Panc1 (cell line): ENCODE data around the gene EIF3B. TPM values are rescaled to one million over a fixed set of nuclear protein-coding genes. Genes with fewer than 3 reads are reported as not detected.
"Not testable (repeated sequence)": the region's sequence is repeated elsewhere in the genome, so short reads cannot be mapped to it uniquely, and the experiment has no call there.

Source experiments
- ATAC-seq: fragments of 200-7000 bp; cut with Tn5 transposase; 2 replicates; pipeline ENCODE4 v1.9.1; 2020; ENCODE audit warnings: mild to moderate bottlenecking, moderate library complexity
- BruUV-seq: library from RNA; stranded (reverse); fragments of 400-500 nt; replicated peaks from 2 replicates; lab custom pipeline; 2021; lab: Mats Ljungman, UMichigan
- CTCF ChIA-PET: fragments of 300-600 bp; sonication (Branson Sonifier 250); formaldehyde crosslinking; loops from one replicate; lab custom pipeline; 2022; ENCODE audit warnings: antibody characterized with exemption; lab: Charles Lee
- POLR2A ChIA-PET: fragments of 300-600 bp; sonication (Branson Sonifier 250); formaldehyde crosslinking; loops from one replicate; lab custom pipeline; 2022; ENCODE audit warnings: antibody characterized with exemption; lab: Charles Lee
- DNase-seq: peaks from one replicate; pipeline ENCODE4 v3.0.0-alpha.2; 2010; ENCODE audit warnings: low read depth, low spot score
- H3K27ac ChIP-seq: 2 replicates; pipeline ENCODE4 v1.5.1; 2011; ENCODE audit warnings: mild to moderate bottlenecking, low read length, inconsistent platforms
- H3K27me3 ChIP-seq: fragments of 200-500 bp; sonication (Bioruptor generic); 2 replicates; pipeline ENCODE4 v1.6.0; 2014; ENCODE audit warnings: low read length, inconsistent platforms; ENCODE audit not compliant: control insufficient read depth, insufficient read depth
- H3K36me3 ChIP-seq: fragments of 200-500 bp; sonication (Bioruptor generic); 2 replicates; pipeline ENCODE4 v1.5.1; 2014; ENCODE audit warnings: inconsistent platforms, mild to moderate bottlenecking, low read length, moderate library complexity; ENCODE audit not compliant: control insufficient read depth, insufficient read depth
- H3K4me1 ChIP-seq: 2 replicates; pipeline ENCODE4 v1.5.1; 2011; ENCODE audit warnings: inconsistent platforms, mild to moderate bottlenecking, low read length, moderate library complexity; ENCODE audit not compliant: control insufficient read depth, insufficient read depth
- H3K4me3 ChIP-seq, 2 experiments: 2 replicates each; pipeline ENCODE4 v1.5.1; 2011 to 2012; ENCODE audit warnings: low read depth in 2 of 2, low read length in 2 of 2, mild to moderate bottlenecking in 2 of 2, inconsistent platforms in 1 of 2, moderate library complexity in 1 of 2
- H3K9me3 ChIP-seq: fragments of 200-500 bp; sonication (Bioruptor generic); 2 replicates; pipeline ENCODE4 v1.5.1; 2014; ENCODE audit warnings: low read depth, mild to moderate bottlenecking, inconsistent platforms, low read length, moderate library complexity; ENCODE audit not compliant: control insufficient read depth, insufficient read depth
- CTCF ChIP-seq: fragments of 450-650 bp; IDR thresholded peaks from 2 replicates; pipeline ENCODE4 v1.5.1; 2017; ENCODE audit warnings: mild to moderate bottlenecking
- POLR2AphosphoS5 ChIP-seq: IDR thresholded peaks from 2 replicates; pipeline ENCODE4 v1.6.1; 2012; ENCODE audit warnings: mild to moderate bottlenecking, low read depth, low read length, moderate library complexity
- REST ChIP-seq, 2 experiments: IDR thresholded peaks; 2 replicates each; pipeline ENCODE4 v1.6.1; 2011 to 2012; ENCODE audit warnings: low read depth in 2 of 2, control low read depth in 1 of 2, low read length in 1 of 2, mild to moderate bottlenecking in 1 of 2, moderate library complexity in 1 of 2; ENCODE audit not compliant: insufficient read depth in 1 of 2
- SIN3A ChIP-seq: IDR thresholded peaks from 2 replicates; pipeline ENCODE4 v1.6.1; 2012; ENCODE audit warnings: low read depth, mild to moderate bottlenecking, low read length, moderate library complexity, borderline replicate concordance; ENCODE audit not compliant: insufficient read depth
- TCF7L2 ChIP-seq: IDR thresholded peaks from 2 replicates; pipeline ENCODE4 v1.6.1; 2011; ENCODE audit warnings: mild to moderate bottlenecking, low read depth, low read length, inconsistent platforms
- in situ Hi-C: cut with HindIII; loops from 2 replicates; pipeline ENCODE4 v1.10.0; 2016; ENCODE audit warnings: low sequenced_read_pairs, low pct_unique_long_range_greater_than_20kb
- intact Hi-C: fragments of 100-400 bp; cut with micrococcal nuclease; formaldehyde crosslinking; loops from one replicate; pipeline ENCODE4 v1.10.0; 2022; ENCODE audit not compliant: unreplicated experiment
- total RNA-seq: library from RNA; stranded (reverse); gene quantifications from one replicate; pipeline ENCODE4 v1.2.1, GENCODE V29; 2021; ENCODE audit not compliant: unreplicated experiment

Gene EIF3B
- total RNA-seq, 1 experiment from 2014 or later, result 432 TPM

- POLR2A ChIA-PET, result interaction anchor here (0.6 kb wide), 1 partner anchor 9 kb away, joined by 6 read pairs; no protein-coding TSS in a partner anchor
- no TSS peak for BruUV-seq
- CTCF ChIA-PET, result interaction anchor here (1.1 kb wide), 1 partner anchor 44 kb away, joined by 4 read pairs; no protein-coding TSS in a partner anchor
Observed at GRCh38 chr7:2387897-2388636, 33.4 kb downstream of the EIF3B start.

GRCh38 chr7:2388637-2388954 is 34.0 kb downstream of the EIF3B start:
- H3K4me3 ChIP-seq, result no peak overlapping the region
- H3K4me1 ChIP-seq, result no peaks in the 10 kb centered on the region
- in situ Hi-C loops, result no loop called here
- H3K36me3 ChIP-seq, result no peaks in the 10 kb centered on the region
- DNase-seq, result no peak
- CTCF ChIA-PET, result interaction anchor here (1.1 kb wide), 1 partner anchor 43 kb away, joined by 4 read pairs; no protein-coding TSS in a partner anchor
- ATAC-seq, result no peak
- POLR2A ChIA-PET, result no interaction called here
- no peaks in the 10 kb centered on the region for H3K9me3 ChIP-seq
- TF ChIP-seq CTCF, result no peak
- no peaks in the 10 kb centered on the region for H3K27me3 ChIP-seq
- H3K27ac ChIP-seq, result no peak overlapping the region
- intact Hi-C loops, result no loop called here
- no TSS peak for BruUV-seq

More at GRCh38 chr7:2387897-2388636, 33.4 kb downstream of the EIF3B start:
- ATAC-seq (peak; percentile 3; the same call in 1 of the 2 replicates), DNase-seq (no peak)
- no peak overlapping the region for H3K4me3 ChIP-seq
- H3K27ac ChIP-seq, result no peak overlapping the region
- H3K4me1 ChIP-seq, result no peaks in the 10 kb centered on the region
- H3K27me3 ChIP-seq, result no peaks in the 10 kb centered on the region
- in situ Hi-C loops (no loop called here), intact Hi-C loops (no loop called here)
- H3K9me3 ChIP-seq, result no peaks in the 10 kb centered on the region
- TF ChIP-seq POLR2AphosphoS5 (no peak), CTCF (no peak), REST (IDR thresholded peaks at IDR 0.05; ENCODE audit: insufficient read depth in 1 of 2, low read depth in 2 of 2, low read length in 1 of 2) (no peak), SIN3A (no peak), TCF7L2 (no peak)
- no peaks in the 10 kb centered on the region for H3K36me3 ChIP-seq

GRCh38 chr7:2390020-2390816 is 35.6 kb downstream of the EIF3B start:
- CTCF ChIA-PET, H3K36me3 ChIP-seq, H3K27me3 ChIP-seq, H3K9me3 ChIP-seq, intact Hi-C loops, POLR2A ChIA-PET, DNase-seq, in situ Hi-C loops, H3K27ac ChIP-seq, H3K4me1 ChIP-seq, BruUV-seq, H3K4me3 ChIP-seq: not testable (repeated sequence)
- ATAC-seq, result peak; percentile 2; the same call in 1 of the 2 replicates
